Suprapubic skin (tissue), 4 donors: ENCODE results near the gene PLCL1. TPM values are rescaled to one million over a fixed set of nuclear protein-coding genes. Genes with fewer than 3 reads are reported as not detected.

Source experiments
- DNase-seq, 2 donors: peaks; one replicate each; pipeline ENCODE4 v3.0.0-alpha.2; 2019; ENCODE audit warnings: low spot score in 2 of 2
- H3K27ac ChIP-seq: fragments of 200-600 bp; sonication (generic); one replicate; pipeline ENCODE4 v1.5.1; 2019
- H3K27me3 ChIP-seq: fragments of 200-600 bp; sonication (generic); one replicate; pipeline ENCODE4 v1.5.1; 2019
- H3K36me3 ChIP-seq: fragments of 200-600 bp; sonication (generic); one replicate; pipeline ENCODE4 v1.5.1; 2019
- H3K4me1 ChIP-seq: fragments of 200-600 bp; sonication (generic); one replicate; pipeline ENCODE4 v1.5.1; 2019
- H3K4me3 ChIP-seq: fragments of 200-600 bp; sonication (generic); one replicate; pipeline ENCODE4 v1.5.1; 2019; ENCODE audit warnings: mild to moderate bottlenecking
- H3K9me3 ChIP-seq: fragments of 200-600 bp; sonication (generic); one replicate; pipeline ENCODE4 v1.5.1; 2019
- EP300 ChIP-seq: sonication (generic); formaldehyde crosslinking; IDR thresholded peaks from one replicate; pipeline ENCODE4 v1.6.1; 2017; ENCODE audit warnings: antibody characterized with exemption
- POLR2A ChIP-seq, 2 donors: fragments of 450-650 bp; IDR thresholded peaks; one replicate each; pipeline ENCODE4 v1.6.1; 2017; ENCODE audit warnings: antibody characterized with exemption in 2 of 2, mild to moderate bottlenecking in 2 of 2, moderate library complexity in 2 of 2
- POLR2AphosphoS5 ChIP-seq, 3 donors: sonication (generic); formaldehyde crosslinking; IDR thresholded peaks; one replicate each; pipeline ENCODE4 v1.6.1; 2017; ENCODE audit warnings: antibody characterized with exemption in 3 of 3
- WGBS: methylation state at CpG from one replicate; pipeline ENCODE4 v1.1.5; 2018; 5-methylcytosine and 5-hydroxymethylcytosine counted together
- total RNA-seq, 4 donors: library from RNA; depleted of rRNA; stranded (reverse); fragments of >200 nt; gene quantifications; one replicate each; pipeline ENCODE4 v1.1.0, GENCODE V29; 2016
- TF ChIP-seq, protein P1 (sequence below), 2 donors: fragments of 200-600 bp in 1 of 2; fragments of 450-650 bp in 1 of 2; sonication (generic) in 1 of 2; IDR thresholded peaks; one replicate each; pipeline ENCODE4 v1.5.1; 2016 to 2019; ENCODE audit warnings: antibody characterized with exemption in 2 of 2, mild to moderate bottlenecking in 1 of 2, moderate library complexity in 1 of 2

PLCL1 gene
- total RNA-seq, 4 donors from 2014 or later: 2.4 to 2.6 (median 2.5) TPM

- 94% methylated on average over 2 of the region's 2 CpGs for WGBS
- Histone ChIP-seq H3K4me3 (no peak overlapping the region), H3K27me3 (no peaks in the 10 kb centered on the region), H3K27ac (no peak overlapping the region), H3K36me3 (no peaks in the 10 kb centered on the region), H3K9me3 (no peaks in the 10 kb centered on the region), H3K4me1 (no peaks in the 10 kb centered on the region)
- no peak for DNase-seq
- TF ChIP-seq, protein P1, sequence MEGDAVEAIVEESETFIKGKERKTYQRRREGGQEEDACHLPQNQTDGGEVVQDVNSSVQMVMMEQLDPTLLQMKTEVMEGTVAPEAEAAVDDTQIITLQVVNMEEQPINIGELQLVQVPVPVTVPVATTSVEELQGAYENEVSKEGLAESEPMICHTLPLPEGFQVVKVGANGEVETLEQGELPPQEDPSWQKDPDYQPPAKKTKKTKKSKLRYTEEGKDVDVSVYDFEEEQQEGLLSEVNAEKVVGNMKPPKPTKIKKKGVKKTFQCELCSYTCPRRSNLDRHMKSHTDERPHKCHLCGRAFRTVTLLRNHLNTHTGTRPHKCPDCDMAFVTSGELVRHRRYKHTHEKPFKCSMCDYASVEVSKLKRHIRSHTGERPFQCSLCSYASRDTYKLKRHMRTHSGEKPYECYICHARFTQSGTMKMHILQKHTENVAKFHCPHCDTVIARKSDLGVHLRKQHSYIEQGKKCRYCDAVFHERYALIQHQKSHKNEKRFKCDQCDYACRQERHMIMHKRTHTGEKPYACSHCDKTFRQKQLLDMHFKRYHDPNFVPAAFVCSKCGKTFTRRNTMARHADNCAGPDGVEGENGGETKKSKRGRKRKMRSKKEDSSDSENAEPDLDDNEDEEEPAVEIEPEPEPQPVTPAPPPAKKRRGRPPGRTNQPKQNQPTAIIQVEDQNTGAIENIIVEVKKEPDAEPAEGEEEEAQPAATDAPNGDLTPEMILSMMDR (IDR thresholded peaks at IDR 0.05): no peak
- TF ChIP-seq EP300 (no peak), POLR2AphosphoS5 (IDR thresholded peaks at IDR 0.05) (no peak)
Measured at GRCh38 chr2:197870137-197870536, 65.7 kb downstream of the PLCL1 start.

- H3K4me1 ChIP-seq: no peaks in the 10 kb centered on the region
- no peak for TF ChIP-seq POLR2A (IDR thresholded peaks at IDR 0.05)
- TF ChIP-seq, protein P1 (IDR thresholded peaks at IDR 0.05): no peak
- TF ChIP-seq POLR2AphosphoS5 (IDR thresholded peaks at IDR 0.05): no peak
- no peak for TF ChIP-seq EP300
- H3K9me3 ChIP-seq: no peaks in the 10 kb centered on the region
- no peaks in the 10 kb centered on the region for H3K27me3 ChIP-seq
- DNase-seq: no peak
- no peak overlapping the region for H3K4me3 ChIP-seq
- WGBS: 78% methylated on average over 3 of the region's 3 CpGs
- no peak overlapping the region for H3K27ac ChIP-seq
- no peaks in the 10 kb centered on the region for H3K36me3 ChIP-seq
Measured at GRCh38 chr2:197871780-197872456, 67.5 kb downstream of the PLCL1 start.

GRCh38 chr2:197873293-197873701, 68.9 kb downstream of the PLCL1 start:
- no peak for DNase-seq
- no peaks in the 10 kb centered on the region for H3K27me3 ChIP-seq
- TF ChIP-seq POLR2A (IDR thresholded peaks at IDR 0.05) (no peak), EP300 (no peak), POLR2AphosphoS5 (IDR thresholded peaks at IDR 0.05) (no peak)
- TF ChIP-seq, protein P1 (IDR thresholded peaks at IDR 0.05): no peak
- H3K9me3 ChIP-seq: no peaks in the 10 kb centered on the region
- H3K4me1 ChIP-seq: peaks cover 5% of the 10 kb centered on the region
- no peak overlapping the region for H3K4me3 ChIP-seq
- 44% methylated on average over 3 of the region's 4 CpGs for WGBS
- H3K36me3 ChIP-seq: no peaks in the 10 kb centered on the region
- H3K27ac ChIP-seq: no peak overlapping the region

GRCh38 chr2:197875763-197876162, 71.4 kb downstream of the PLCL1 start:
- H3K27me3 ChIP-seq: no peaks in the 10 kb centered on the region
- no peak overlapping the region for H3K27ac ChIP-seq
- H3K9me3 ChIP-seq: no peaks in the 10 kb centered on the region
- TF ChIP-seq, protein P1 (IDR thresholded peaks at IDR 0.05): no peak
- no peak for TF ChIP-seq EP300
- no peak for TF ChIP-seq POLR2AphosphoS5 (IDR thresholded peaks at IDR 0.05)
- no peak for TF ChIP-seq POLR2A (IDR thresholded peaks at IDR 0.05)
- no peaks in the 10 kb centered on the region for H3K36me3 ChIP-seq
- H3K4me1 ChIP-seq: peaks cover 20% of the 10 kb centered on the region
- 74% methylated on average over 1 of the region's 1 CpG for WGBS
- H3K4me3 ChIP-seq: no peak overlapping the region
- no peak for DNase-seq

DNA sequence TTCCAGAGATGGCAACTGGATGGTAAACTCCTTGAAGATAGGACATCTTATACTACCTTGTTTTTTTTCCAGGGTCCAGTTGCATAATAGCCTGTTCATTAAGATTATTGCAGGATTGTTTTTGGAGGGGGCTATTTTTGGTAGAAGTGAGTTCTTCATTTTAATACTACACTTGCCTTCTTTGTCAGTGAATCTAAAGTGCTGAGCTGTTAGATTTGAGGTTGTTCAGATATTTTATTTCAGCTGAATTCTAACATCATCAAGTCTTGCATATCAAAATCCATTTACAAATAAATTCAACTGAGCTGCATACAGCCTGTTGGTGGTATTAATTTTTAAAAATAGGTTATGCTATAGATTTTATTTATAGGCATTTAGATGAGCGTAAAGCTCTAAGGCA, 72.1 kb downstream of the PLCL1 start:
- Histone ChIP-seq H3K4me3 (no peak overlapping the region), H3K36me3 (no peaks in the 10 kb centered on the region), H3K27me3 (no peaks in the 10 kb centered on the region), H3K9me3 (no peaks in the 10 kb centered on the region), H3K4me1 (peaks cover 20% of the 10 kb centered on the region), H3K27ac (no peak overlapping the region)
- WGBS: 92% methylated on average over 1 of the region's 1 CpG
- no peak for DNase-seq
- TF ChIP-seq POLR2AphosphoS5 (IDR thresholded peaks at IDR 0.05) (no peak), POLR2A (IDR thresholded peaks at IDR 0.05) (no peak), EP300 (no peak)
- TF ChIP-seq, protein P1 (IDR thresholded peaks at IDR 0.05): no peak
